KMS-11 (cell line): ENCODE results near the gene ACSL5.

ENCODE experiments used
- H2AFZ ChIP-seq: fragments of 200-600 bp; sonication (generic); 2 replicates; pipeline ENCODE4 v1.6.1; 2016; ENCODE audit warnings: antibody characterized with exemption, mixed run types, low read depth
- H3K27ac ChIP-seq: fragments of 200-600 bp; sonication (generic); 2 replicates; pipeline ENCODE4 v1.6.1; 2016; ENCODE audit warnings: mild to moderate bottlenecking, mixed run types
- H3K27me3 ChIP-seq: fragments of 200-600 bp; sonication (generic); 2 replicates; pipeline ENCODE4 v1.6.1; 2017; ENCODE audit warnings: mild to moderate bottlenecking, low read depth, mixed run types, moderate library complexity; ENCODE audit not compliant: insufficient read depth
- H3K36me3 ChIP-seq: fragments of 200-600 bp; sonication (generic); 2 replicates; pipeline ENCODE4 v1.6.1; 2017; ENCODE audit warnings: mild to moderate bottlenecking, mixed run types; ENCODE audit not compliant: insufficient read depth
- H3K4me1 ChIP-seq: fragments of 200-600 bp; sonication (generic); 2 replicates; pipeline ENCODE4 v1.6.1; 2016; ENCODE audit warnings: mild to moderate bottlenecking, low read depth, mixed run types; ENCODE audit not compliant: poor library complexity, severe bottlenecking
- H3K4me2 ChIP-seq: fragments of 200-600 bp; sonication (generic); 2 replicates; pipeline ENCODE4 v1.7.0; 2016; ENCODE audit warnings: mild to moderate bottlenecking, mixed run types
- H3K4me3 ChIP-seq: fragments of 200-600 bp; sonication (generic); IDR thresholded peaks from 2 replicates; pipeline ENCODE4 v1.6.1; 2017; ENCODE audit warnings: low read depth, low read length, mixed read lengths; ENCODE audit not compliant: insufficient read depth
- H3K79me2 ChIP-seq: fragments of 200-600 bp; sonication (generic); 2 replicates; pipeline ENCODE4 v1.6.1; 2016; ENCODE audit warnings: low read depth, mixed run types; ENCODE audit not compliant: insufficient read depth
- H3K9ac ChIP-seq: fragments of 200-600 bp; sonication (generic); 2 replicates; pipeline ENCODE4 v1.6.1; 2016; ENCODE audit warnings: mild to moderate bottlenecking, mixed run types
- H4K20me1 ChIP-seq: fragments of 200-600 bp; sonication (generic); 2 replicates; pipeline ENCODE4 v1.6.1; 2016; ENCODE audit warnings: mild to moderate bottlenecking, mixed run types; ENCODE audit not compliant: insufficient read depth
- TF ChIP-seq, protein P1 (sequence below): fragments of 200-600 bp; sonication (generic); conservative IDR thresholded peaks from 2 replicates; pipeline ENCODE4 v1.6.1; 2017; ENCODE audit warnings: low read depth, mild to moderate bottlenecking, antibody characterized with exemption, low read length, moderate library complexity, mixed read lengths

Gene ACSL5

DNA sequence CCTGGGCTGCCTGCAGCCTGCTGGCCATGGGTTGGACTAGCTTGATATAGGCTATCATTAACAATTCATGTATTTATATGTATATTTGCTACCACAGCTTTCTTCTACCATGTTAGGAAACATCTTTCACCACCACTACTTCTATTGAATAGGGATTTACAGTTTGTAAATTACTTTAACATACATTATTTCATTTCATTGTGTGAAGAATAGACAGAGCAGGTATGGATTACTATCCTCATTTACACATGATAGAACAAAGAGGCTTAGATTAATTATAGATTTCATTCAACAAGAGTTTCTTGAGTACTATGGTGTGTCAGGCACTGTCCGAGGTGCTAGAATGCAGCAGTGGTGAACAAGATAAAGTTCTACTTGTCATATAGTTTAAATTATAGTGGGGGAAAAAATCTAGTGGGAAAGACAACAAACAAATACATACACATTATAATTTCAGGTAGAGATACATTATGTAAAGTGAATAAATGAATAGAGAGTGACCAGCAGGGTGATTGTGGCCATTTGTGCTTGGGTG, 93.7 kb downstream of the ACSL5 start:
- H3K79me2 ChIP-seq, result no peaks in the 10 kb centered on the region
- no peak overlapping the region for H3K27ac ChIP-seq
- no peak overlapping the region for H3K9ac ChIP-seq
- no peak overlapping the region for H3K4me3 ChIP-seq
- H3K4me1 ChIP-seq, result no peaks in the 10 kb centered on the region
- H4K20me1 ChIP-seq, result no peaks in the 10 kb centered on the region
- H3K36me3 ChIP-seq, result peaks cover 9% of the 10 kb centered on the region; the same call in 1 of the 2 replicates
- H3K27me3 ChIP-seq, result no peaks in the 10 kb centered on the region
- H3K4me2 ChIP-seq, result no peak overlapping the region
- TF ChIP-seq, protein P1, sequence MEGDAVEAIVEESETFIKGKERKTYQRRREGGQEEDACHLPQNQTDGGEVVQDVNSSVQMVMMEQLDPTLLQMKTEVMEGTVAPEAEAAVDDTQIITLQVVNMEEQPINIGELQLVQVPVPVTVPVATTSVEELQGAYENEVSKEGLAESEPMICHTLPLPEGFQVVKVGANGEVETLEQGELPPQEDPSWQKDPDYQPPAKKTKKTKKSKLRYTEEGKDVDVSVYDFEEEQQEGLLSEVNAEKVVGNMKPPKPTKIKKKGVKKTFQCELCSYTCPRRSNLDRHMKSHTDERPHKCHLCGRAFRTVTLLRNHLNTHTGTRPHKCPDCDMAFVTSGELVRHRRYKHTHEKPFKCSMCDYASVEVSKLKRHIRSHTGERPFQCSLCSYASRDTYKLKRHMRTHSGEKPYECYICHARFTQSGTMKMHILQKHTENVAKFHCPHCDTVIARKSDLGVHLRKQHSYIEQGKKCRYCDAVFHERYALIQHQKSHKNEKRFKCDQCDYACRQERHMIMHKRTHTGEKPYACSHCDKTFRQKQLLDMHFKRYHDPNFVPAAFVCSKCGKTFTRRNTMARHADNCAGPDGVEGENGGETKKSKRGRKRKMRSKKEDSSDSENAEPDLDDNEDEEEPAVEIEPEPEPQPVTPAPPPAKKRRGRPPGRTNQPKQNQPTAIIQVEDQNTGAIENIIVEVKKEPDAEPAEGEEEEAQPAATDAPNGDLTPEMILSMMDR, result no peak
- no peak overlapping the region for H2AFZ ChIP-seq

DNA sequence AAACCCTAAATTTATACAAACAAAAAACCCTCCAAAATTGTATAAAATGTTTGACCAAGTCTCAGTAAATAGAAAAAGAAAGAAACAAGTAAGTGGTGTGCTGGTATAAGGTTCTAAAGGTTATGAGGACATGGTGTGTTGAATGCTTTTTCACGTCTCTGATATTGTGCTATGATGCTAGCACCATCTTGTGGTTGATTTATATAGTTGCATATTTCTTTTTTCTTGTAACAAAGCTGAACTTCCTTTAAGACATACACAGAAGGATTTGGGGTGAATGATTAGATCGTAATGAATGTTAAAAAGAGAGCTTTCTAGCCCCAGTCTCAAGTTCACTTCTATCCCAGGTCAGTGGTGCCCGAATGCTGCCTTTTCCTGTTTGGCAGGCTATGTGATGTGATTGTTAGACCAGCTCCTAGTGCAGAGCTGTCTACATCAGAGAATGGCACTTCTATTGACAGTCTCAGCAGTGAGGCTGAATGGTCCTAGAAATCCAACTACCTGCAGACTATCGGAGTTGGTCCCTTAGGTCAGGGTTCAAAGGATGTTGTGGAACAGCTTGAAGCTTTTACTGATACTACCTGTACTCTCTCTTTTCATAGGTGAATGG, 98.1 kb downstream of the ACSL5 start:
- Histone ChIP-seq H3K27ac (no peak overlapping the region), H3K4me1 (peaks cover 3% of the 10 kb centered on the region), H3K4me3 (no peak overlapping the region), H3K36me3 (no peaks in the 10 kb centered on the region), H2AFZ (no peak overlapping the region), H3K9ac (no peak overlapping the region), H3K79me2 (no peaks in the 10 kb centered on the region), H3K4me2 (no peak overlapping the region), H4K20me1 (no peaks in the 10 kb centered on the region), H3K27me3 (no peaks in the 10 kb centered on the region)
- TF ChIP-seq, protein P1, result peak; percentile 73

DNA sequence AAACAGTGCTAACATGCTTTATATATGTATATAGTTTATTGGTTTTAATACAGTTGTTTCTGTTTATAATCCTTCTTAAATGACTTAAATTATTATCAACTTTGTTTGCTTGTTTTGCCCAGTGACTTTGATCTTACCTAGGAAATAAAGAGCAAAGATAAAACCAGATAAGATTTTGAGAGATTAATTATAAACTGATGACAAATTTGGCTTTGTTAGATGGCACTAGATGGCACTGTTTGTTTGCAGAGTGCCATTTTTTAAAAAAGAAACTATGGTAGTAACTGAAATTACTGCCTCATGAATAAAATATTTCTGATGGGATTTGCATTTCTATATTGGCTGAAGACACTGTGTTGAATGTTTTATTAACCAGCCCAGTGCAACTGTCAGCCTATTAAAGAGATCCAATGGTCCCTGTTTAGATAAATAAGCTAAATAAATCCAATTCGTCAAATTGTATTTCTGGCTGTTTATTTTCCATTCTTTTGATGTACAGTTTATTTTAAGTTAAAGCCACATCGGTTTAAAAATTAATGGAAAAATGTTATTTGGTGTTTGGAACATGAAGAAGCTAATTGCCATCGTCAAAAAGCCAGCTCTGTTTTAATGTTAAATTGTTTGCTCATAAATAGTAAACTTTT, 101.8 kb downstream of the ACSL5 start:
- no peak overlapping the region for H3K9ac ChIP-seq
- H3K4me1 ChIP-seq, result peaks cover 3% of the 10 kb centered on the region
- H2AFZ ChIP-seq, result no peak overlapping the region
- TF ChIP-seq, protein P1, result peak; percentile 46
- H3K27ac ChIP-seq, result no peak overlapping the region
- H3K4me3 ChIP-seq, result no peak overlapping the region
- H3K36me3 ChIP-seq, result no peaks in the 10 kb centered on the region
- H3K79me2 ChIP-seq, result no peaks in the 10 kb centered on the region
- no peaks in the 10 kb centered on the region for H3K27me3 ChIP-seq
- no peak overlapping the region for H3K4me2 ChIP-seq
- no peaks in the 10 kb centered on the region for H4K20me1 ChIP-seq
